ENCODE measurements around the gene MILR1. TPM values are rescaled to one million over a fixed set of nuclear protein-coding genes. Genes with fewer than 3 reads are reported as not detected.

MILR1 gene
- total RNA-seq, 1 experiment from 2014 or later, result 3.8 TPM

DNA sequence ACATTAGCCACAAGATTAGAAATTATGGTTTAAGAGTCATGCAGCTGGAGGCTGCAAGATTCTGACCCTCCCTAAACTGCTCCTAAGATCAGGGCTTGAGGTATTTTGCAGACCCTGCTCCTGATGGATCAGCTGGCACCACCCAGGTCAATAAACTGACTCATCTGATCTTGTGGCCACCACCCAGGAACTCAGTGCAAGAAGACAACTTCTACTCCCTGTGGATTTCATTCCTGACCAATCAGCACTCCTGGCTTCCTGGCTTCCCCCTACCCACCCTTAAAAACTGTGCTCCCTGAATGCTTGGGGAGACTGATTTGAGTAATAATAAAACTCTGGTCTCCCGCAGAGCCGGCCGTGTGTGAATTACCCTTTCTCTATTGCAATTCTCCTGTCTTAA, 25.0 kb upstream of the MILR1 start:
- Histone ChIP-seq H3K27me3 (ENCODE audit: insufficient read depth, low read length) (no peaks in the 10 kb centered on the region), H3K36me3 (ENCODE audit: control insufficient read depth in 1 of 2, insufficient read depth in 2 of 2, low read length in 2 of 2) (no peaks in the 10 kb centered on the region), H3K9ac (ENCODE audit: low read length) (no peak overlapping the region), H4K20me1 (ENCODE audit: insufficient read depth) (no peaks in the 10 kb centered on the region), H3K9me3 (ENCODE audit: control insufficient read depth in 1 of 2, insufficient read depth in 1 of 2, low read depth in 1 of 2, low read length in 2 of 2) (no peaks in the 10 kb centered on the region), H3K27ac (ENCODE audit: low read depth, low read length) (no peak overlapping the region), H3K4me1 (ENCODE audit: control insufficient read depth in 1 of 2, insufficient read depth in 2 of 2, low read length in 2 of 2) (peaks cover 3 to 16% of the 10 kb centered on the region in 2 experiments; a peak in 2 of 4 replicates), H3K4me2 (ENCODE audit: low read length) (peak overlapping the region; percentile 1; the same call in 1 of the 2 replicates), H3K79me2 (ENCODE audit: insufficient read depth, low read length) (no peaks in the 10 kb centered on the region), H3K9me2 (ENCODE audit: insufficient read depth) (no peaks in the 10 kb centered on the region), H3K4me3 (replicated peaks in 1 of 2; ENCODE audit: low read depth in 1 of 2, low read length in 2 of 2) (no peak overlapping the region), H2AFZ (ENCODE audit: low read depth, low read length, poor library complexity, severe bottlenecking) (no peak overlapping the region)
- intact Hi-C loops (cut with micrococcal nuclease), result no loop called here
- TF ChIP-seq JUND (IDR thresholded peaks at IDR 0.05), result peak; percentile 14; the same call in 1 of the 2 replicates
- TF ChIP-seq SRF (IDR thresholded peaks at IDR 0.05; ENCODE audit: low read depth), result no peak
- TF ChIP-seq, protein P1, sequence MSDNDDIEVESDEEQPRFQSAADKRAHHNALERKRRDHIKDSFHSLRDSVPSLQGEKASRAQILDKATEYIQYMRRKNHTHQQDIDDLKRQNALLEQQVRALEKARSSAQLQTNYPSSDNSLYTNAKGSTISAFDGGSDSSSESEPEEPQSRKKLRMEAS (IDR thresholded peaks at IDR 0.05), result no peak
- no peak for ATAC-seq
- ChIA-PET POLR2A (interaction anchor here (1.1 kb wide), 1 partner anchor 19 kb away, joined by 3 read pairs; no protein-coding TSS in a partner anchor), CTCF (interaction anchor here (2.4 kb wide), 1 partner anchor 67 kb away, joined by 8 read pairs; no protein-coding TSS in a partner anchor), RAD21 (ENCODE audit: low non-redundant PET in 1 of 2, low total read pairs in 2 of 2, uncharacterized antibody in 2 of 2, unreplicated experiment in 2 of 2) (no interaction called here)
- DNase-seq (ENCODE audit: low read depth, low spot score), result no peak
- no TSS peak for BruUV-seq (replicated peaks)

DNA sequence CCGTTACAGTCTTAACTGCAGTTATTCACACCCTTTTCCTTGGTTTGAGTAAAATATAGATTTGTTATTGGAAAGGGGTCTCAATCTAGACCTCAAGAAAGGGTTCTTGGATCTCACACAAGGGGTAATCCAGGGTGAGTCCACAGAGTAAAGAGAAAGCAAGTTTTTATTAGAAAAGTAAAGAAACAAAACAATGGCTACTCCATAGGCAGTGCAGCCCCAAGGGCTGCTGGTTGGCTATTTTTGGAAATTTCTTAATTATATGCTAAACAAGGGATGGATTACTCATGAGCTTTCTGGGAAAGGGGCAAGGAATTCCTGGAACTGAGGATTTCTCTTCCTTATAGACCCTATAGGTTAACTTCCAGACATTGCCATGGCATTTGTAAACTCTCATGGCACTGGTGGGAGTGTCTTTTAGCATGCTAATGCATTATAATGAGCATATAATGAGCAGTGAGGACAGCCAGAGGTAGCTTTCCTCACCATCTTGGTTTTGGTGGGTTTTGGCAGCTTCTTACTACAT, 24.5 kb upstream of the MILR1 start:
- ATAC-seq (no peak), DNase-seq (ENCODE audit: low read depth, low spot score) (no peak)
- Histone ChIP-seq H3K36me3 (ENCODE audit: control insufficient read depth in 1 of 2, insufficient read depth in 2 of 2, low read length in 2 of 2) (no peaks in the 10 kb centered on the region), H3K9me3 (ENCODE audit: control insufficient read depth in 1 of 2, insufficient read depth in 1 of 2, low read depth in 1 of 2, low read length in 2 of 2) (no peaks in the 10 kb centered on the region), H3K79me2 (ENCODE audit: insufficient read depth, low read length) (no peaks in the 10 kb centered on the region), H3K27ac (ENCODE audit: low read depth, low read length) (no peak overlapping the region), H2AFZ (ENCODE audit: low read depth, low read length, poor library complexity, severe bottlenecking) (no peak overlapping the region), H3K4me3 (replicated peaks in 1 of 2; ENCODE audit: low read depth in 1 of 2, low read length in 2 of 2) (no peak overlapping the region), H3K4me1 (ENCODE audit: control insufficient read depth in 1 of 2, insufficient read depth in 2 of 2, low read length in 2 of 2) (peaks cover 3 to 16% of the 10 kb centered on the region in 2 experiments; a peak in 2 of 4 replicates), H4K20me1 (ENCODE audit: insufficient read depth) (no peaks in the 10 kb centered on the region), H3K9me2 (ENCODE audit: insufficient read depth) (no peaks in the 10 kb centered on the region), H3K27me3 (ENCODE audit: insufficient read depth, low read length) (no peaks in the 10 kb centered on the region), H3K4me2 (ENCODE audit: low read length) (peak overlapping the region; percentile 1; the same call in 1 of the 2 replicates), H3K9ac (ENCODE audit: low read length) (no peak overlapping the region)
- ChIA-PET POLR2A (interaction anchor here (0.8 to 1.1 kb wide), 2 partner anchors 18 to 282 kb away, joined by 3 read pairs; no protein-coding TSS in a partner anchor), CTCF (interaction anchor here (2.4 kb wide), 1 partner anchor 66 kb away, joined by 8 read pairs; no protein-coding TSS in a partner anchor), RAD21 (ENCODE audit: low non-redundant PET in 1 of 2, low total read pairs in 2 of 2, uncharacterized antibody in 2 of 2, unreplicated experiment in 2 of 2) (no interaction called here)
- no TSS peak for BruUV-seq (replicated peaks)
- intact Hi-C loops (cut with micrococcal nuclease), result no loop called here
- TF ChIP-seq FOSL1 (IDR thresholded peaks at IDR 0.05; ENCODE audit: low read depth) (no peak), CBX3 (IDR thresholded peaks at IDR 0.05; ENCODE audit: low read depth) (no peak), POLR2AphosphoS5 (IDR thresholded peaks at IDR 0.05; ENCODE audit: low read depth, low read length) (no peak), JUND (IDR thresholded peaks at IDR 0.05) (no peak), SRF (IDR thresholded peaks at IDR 0.05; ENCODE audit: low read depth) (no peak), YY1 (IDR thresholded peaks at IDR 0.05; ENCODE audit: extremely low read depth, insufficient replicate concordance, low read depth, low read length) (no peak), TCF7L2 (IDR thresholded peaks at IDR 0.05; ENCODE audit: borderline replicate concordance, extremely low read depth, insufficient read depth, insufficient read length) (no peak), EGR1 (IDR thresholded peaks at IDR 0.05; ENCODE audit: low read depth) (no peak), POLR2A (IDR thresholded peaks at IDR 0.05; ENCODE audit: borderline replicate concordance, extremely low read depth, insufficient read depth, insufficient read length) (no peak), SP1 (IDR thresholded peaks at IDR 0.05; ENCODE audit: low read depth) (no peak), ZNF274 (IDR thresholded peaks at IDR 0.05; ENCODE audit: low read depth, low read length) (no peak), EZH2phosphoT487 (IDR thresholded peaks at IDR 0.05; ENCODE audit: borderline replicate concordance) (no peak), ZFX (IDR thresholded peaks at IDR 0.05) (no peak), ELF1 (IDR thresholded peaks at IDR 0.05; ENCODE audit: borderline replicate concordance, low read depth) (no peak), RAD21 (IDR thresholded peaks at IDR 0.05; ENCODE audit: low read depth) (no peak)
- TF ChIP-seq, protein P1 (IDR thresholded peaks at IDR 0.05), result no peak
- TF ChIP-seq, protein P2, sequence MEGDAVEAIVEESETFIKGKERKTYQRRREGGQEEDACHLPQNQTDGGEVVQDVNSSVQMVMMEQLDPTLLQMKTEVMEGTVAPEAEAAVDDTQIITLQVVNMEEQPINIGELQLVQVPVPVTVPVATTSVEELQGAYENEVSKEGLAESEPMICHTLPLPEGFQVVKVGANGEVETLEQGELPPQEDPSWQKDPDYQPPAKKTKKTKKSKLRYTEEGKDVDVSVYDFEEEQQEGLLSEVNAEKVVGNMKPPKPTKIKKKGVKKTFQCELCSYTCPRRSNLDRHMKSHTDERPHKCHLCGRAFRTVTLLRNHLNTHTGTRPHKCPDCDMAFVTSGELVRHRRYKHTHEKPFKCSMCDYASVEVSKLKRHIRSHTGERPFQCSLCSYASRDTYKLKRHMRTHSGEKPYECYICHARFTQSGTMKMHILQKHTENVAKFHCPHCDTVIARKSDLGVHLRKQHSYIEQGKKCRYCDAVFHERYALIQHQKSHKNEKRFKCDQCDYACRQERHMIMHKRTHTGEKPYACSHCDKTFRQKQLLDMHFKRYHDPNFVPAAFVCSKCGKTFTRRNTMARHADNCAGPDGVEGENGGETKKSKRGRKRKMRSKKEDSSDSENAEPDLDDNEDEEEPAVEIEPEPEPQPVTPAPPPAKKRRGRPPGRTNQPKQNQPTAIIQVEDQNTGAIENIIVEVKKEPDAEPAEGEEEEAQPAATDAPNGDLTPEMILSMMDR (IDR thresholded peaks at IDR 0.05 in 2 of 3, conservative IDR thresholded peaks at IDR 0.05 in 1 of 3; ENCODE audit: borderline replicate concordance in 1 of 3, insufficient read depth in 1 of 3, low read depth in 2 of 3, low read length in 2 of 3), result no peak

All from HCT116 (cell line).